Forelimb muscle (tissue), 1 donor: Measurements from ENCODE around the gene LMAN2. TPM values are rescaled to one million over a fixed set of nuclear protein-coding genes. Genes with fewer than 3 reads are reported as not detected.

Experiments
- DNase-seq: peaks from one replicate; pipeline ENCODE4 v3.0.0-alpha.2; 2013; ENCODE audit warnings: low read depth
- polyA plus RNA-seq: library from polyadenylated mRNA; unstranded; fragments of 120-200 nt; gene quantifications from one replicate; pipeline ENCODE4 v1.2.1, GENCODE V29; 2013; ENCODE audit not compliant: insufficient read length

Gene LMAN2
- polyA plus RNA-seq, 1 donor, result 65.7 TPM

DNA sequence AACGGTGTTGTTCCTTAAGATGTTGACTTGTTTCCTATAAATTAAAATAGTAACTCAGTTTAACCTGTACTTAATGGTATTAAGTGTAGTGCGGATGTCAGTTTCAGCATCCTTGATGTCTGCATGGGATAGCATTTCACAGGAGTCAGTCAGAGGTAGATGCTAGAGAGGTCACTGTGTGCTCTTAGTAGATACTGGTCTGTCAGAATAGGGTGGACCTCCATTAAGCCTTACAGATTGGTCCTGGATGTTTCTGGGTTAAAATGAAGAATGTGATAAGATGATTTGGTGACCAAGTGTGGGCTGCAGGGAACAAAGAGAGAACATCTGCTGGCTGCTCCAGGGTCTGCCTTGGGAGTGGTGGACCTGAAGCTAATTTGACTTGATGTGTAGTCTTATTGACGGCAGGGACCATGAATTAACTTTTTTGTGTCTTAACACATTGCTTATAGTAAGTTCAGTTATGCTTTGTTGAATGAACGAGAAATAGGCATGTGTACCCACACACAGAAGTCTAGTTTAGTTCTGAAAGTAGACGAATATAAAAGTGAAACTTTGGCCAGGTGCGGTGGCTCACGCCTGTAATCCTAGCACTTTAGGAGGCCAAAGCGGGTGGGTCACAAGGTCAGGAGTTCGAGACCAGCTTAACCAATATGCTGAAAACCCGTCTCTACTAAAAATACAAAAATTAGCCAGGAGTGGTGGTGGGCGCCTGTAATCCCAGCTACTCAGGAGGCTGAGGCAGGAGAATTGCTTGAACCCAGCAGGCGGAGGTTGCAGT is 60.5 kb downstream of the LMAN2 start:
- no peak for DNase-seq

GRCh38 chr5:177288191-177288590 is 63.3 kb downstream of the LMAN2 start:
- DNase-seq, result no peak

Other genes with a start within 250 kb of the LMAN2 start
- 40.7 TPM for gene NSD1, start 217.9 kb downstream of the LMAN2 start, polyA plus RNA-seq
- gene RAB24, start 47.9 kb downstream of the LMAN2 start, polyA plus RNA-seq, result 27.1 TPM
- 73.8 TPM for gene PRELID1, start 47.9 kb downstream of the LMAN2 start, polyA plus RNA-seq
- 19.0 TPM for gene MXD3, start 39.8 kb downstream of the LMAN2 start, polyA plus RNA-seq
- gene RGS14, start 6.3 kb upstream of the LMAN2 start, polyA plus RNA-seq, result 17.4 TPM
- not detected for gene SLC34A1, start 32.8 kb upstream of the LMAN2 start, polyA plus RNA-seq
- not detected for gene PFN3, start 49.0 kb upstream of the LMAN2 start, polyA plus RNA-seq
- 0.52 TPM for gene F12, start 57.9 kb upstream of the LMAN2 start, polyA plus RNA-seq
- gene GRK6, start 75.0 kb upstream of the LMAN2 start, polyA plus RNA-seq, result 16.5 TPM
- gene PRR7, start 95.1 kb upstream of the LMAN2 start, polyA plus RNA-seq, result 0.44 TPM
- gene DBN1, start 122.0 kb upstream of the LMAN2 start, polyA plus RNA-seq, result 233 TPM
- 359 TPM for gene PDLIM7, start 145.9 kb upstream of the LMAN2 start, polyA plus RNA-seq
- 6.3 TPM for gene DOK3, start 158.2 kb upstream of the LMAN2 start, polyA plus RNA-seq
- gene DDX41, start 165.3 kb upstream of the LMAN2 start, polyA plus RNA-seq, result 46.9 TPM
- 49.7 TPM for gene FAM193B, start 202.9 kb upstream of the LMAN2 start, polyA plus RNA-seq
- 111 TPM for gene TMED9, start 240.5 kb upstream of the LMAN2 start, polyA plus RNA-seq
- 17.8 TPM for gene B4GALT7, start 248.5 kb upstream of the LMAN2 start, polyA plus RNA-seq